HuH-7.5 (cell line): ENCODE data around the gene SPEM2.

Experiments used
- DNase-seq: peaks from one replicate; pipeline ENCODE4 v3.0.0; 2011; ENCODE audit warnings: low spot score

SPEM2 gene

GRCh38 chr17:7403977-7404736 lies 21.3 kb upstream of the SPEM2 start, which contains the start of gene TMEM256:
TSS of gene TMEM256 (minus strand) at chr17:7404097. CDS start at chr17:7404084, 13 bp downstream.
- peak; percentile 96 for DNase-seq

GRCh38 chr17:7404737-7405349 lies 20.6 kb upstream of the SPEM2 start:
- DNase-seq: peak; percentile 66

- DNase-seq: no peak
These were observed 19.8 kb upstream of the SPEM2 start for GRCh38 chr17:7405350-7406234.

GRCh38 chr17:7406235-7406825 lies 19.1 kb upstream of the SPEM2 start:
- no peak for DNase-seq

- DNase-seq: no peak
These were observed 18.3 kb upstream of the SPEM2 start for GRCh38 chr17:7407082-7407481.

- DNase-seq: no peak
These were observed 17.7 kb upstream of the SPEM2 start, which contains the start of gene NLGN2 for GRCh38 chr17:7407485-7408251. TSS of gene NLGN2 (plus strand) at chr17:7407845. CDS start at chr17:7408256, 411 bp downstream.

- DNase-seq: no peak
These were observed 17.1 kb upstream of the SPEM2 start for GRCh38 chr17:7408252-7408727.

- no peak for DNase-seq
These were observed 16.6 kb upstream of the SPEM2 start for GRCh38 chr17:7408863-7409262.

GRCh38 chr17:7409716-7410115 lies 15.7 kb upstream of the SPEM2 start:
- no peak for DNase-seq

GRCh38 chr17:7410634-7411426 lies 14.6 kb upstream of the SPEM2 start:
- DNase-seq: no peak

GRCh38 chr17:7411427-7411750 lies 14.0 kb upstream of the SPEM2 start:
- no peak for DNase-seq

- no peak for DNase-seq
These were observed 11.9 kb upstream of the SPEM2 start for GRCh38 chr17:7413346-7413985.

- DNase-seq: no peak
These were observed 10.6 kb upstream of the SPEM2 start for GRCh38 chr17:7414837-7415236.

- no peak for DNase-seq
These were observed 9.6 kb upstream of the SPEM2 start for GRCh38 chr17:7415784-7416183.

- no peak for DNase-seq
These were observed 9.1 kb upstream of the SPEM2 start for GRCh38 chr17:7416323-7416722.

GRCh38 chr17:7417056-7417655 lies 8.3 kb upstream of the SPEM2 start:
- DNase-seq: no peak

GRCh38 chr17:7418472-7419152 lies 6.8 kb upstream of the SPEM2 start:
- DNase-seq: no peak

GRCh38 chr17:7419819-7420610 lies 5.4 kb upstream of the SPEM2 start, which contains the start of gene SPEM1:
TSS of gene SPEM1 (plus strand) at chr17:7420324. CDS start at chr17:7420385, 61 bp downstream.
- DNase-seq: no peak
